Nephron progenitor cell (in vitro differentiated cells): Measurements from ENCODE around the gene PLA2G2D.

Experiments used
- DNase-seq: peaks from one replicate; pipeline ENCODE4 v3.0.0; 2021
- H3K27ac Mint-ChIP-seq: 2 replicates; pipeline ENCODE4 v1.8.0; 2021; ENCODE audit warnings: mild to moderate bottlenecking, moderate library complexity, mixed read lengths
- H3K27me3 Mint-ChIP-seq: 2 replicates; pipeline ENCODE4 v1.8.0; 2021; ENCODE audit warnings: mild to moderate bottlenecking, low read depth, mixed read lengths; ENCODE audit not compliant: poor library complexity
- H3K36me3 Mint-ChIP-seq: 2 replicates; pipeline ENCODE4 v1.8.0; 2021; ENCODE audit warnings: low read depth, mixed read lengths
- H3K4me1 Mint-ChIP-seq: 2 replicates; pipeline ENCODE4 v1.8.0; 2021; ENCODE audit warnings: mixed read lengths
- H3K4me3 Mint-ChIP-seq: 2 replicates; pipeline ENCODE4 v1.8.0; 2021; ENCODE audit warnings: mild to moderate bottlenecking, moderate library complexity, mixed read lengths
- H3K9me3 Mint-ChIP-seq: 2 replicates; pipeline ENCODE4 v1.8.0; 2021; ENCODE audit warnings: mild to moderate bottlenecking, moderate library complexity, mixed read lengths
- CTCF ChIP-seq: fragments of 200-600 bp; sonication (generic); IDR thresholded peaks from 2 replicates; pipeline ENCODE4 v1.5.0; 2021; ENCODE audit warnings: antibody characterized with exemption

PLA2G2D gene

GRCh38 chr1:20074055-20074724, 45.1 kb downstream of the PLA2G2D start:
- Mint-ChIP-seq H3K27me3 (peaks cover 15% of the 10 kb centered on the region), H3K4me3 (no peak overlapping the region), H3K36me3 (no peaks in the 10 kb centered on the region), H3K9me3 (no peaks in the 10 kb centered on the region), H3K4me1 (peaks cover 5% of the 10 kb centered on the region), H3K27ac (no peak overlapping the region)
- DNase-seq: no peak
- TF ChIP-seq CTCF: no peak

GRCh38 chr1:20073256-20073655, 46.1 kb downstream of the PLA2G2D start:
- TF ChIP-seq CTCF: no peak
- Mint-ChIP-seq H3K36me3 (no peaks in the 10 kb centered on the region), H3K27ac (no peak overlapping the region), H3K4me1 (peaks cover 5% of the 10 kb centered on the region), H3K27me3 (peaks cover 15% of the 10 kb centered on the region), H3K4me3 (no peak overlapping the region), H3K9me3 (no peaks in the 10 kb centered on the region)
- DNase-seq: no peak

GRCh38 chr1:20072771-20073170, 46.6 kb downstream of the PLA2G2D start:
- no peak for DNase-seq
- H3K4me3 Mint-ChIP-seq: no peak overlapping the region
- H3K27me3 Mint-ChIP-seq: peaks cover 12% of the 10 kb centered on the region
- H3K27ac Mint-ChIP-seq: peak overlapping the region; percentile 3
- no peak for TF ChIP-seq CTCF
- H3K4me1 Mint-ChIP-seq: peaks cover 5% of the 10 kb centered on the region
- no peaks in the 10 kb centered on the region for H3K9me3 Mint-ChIP-seq
- H3K36me3 Mint-ChIP-seq: no peaks in the 10 kb centered on the region

- Mint-ChIP-seq H3K27me3 (peaks cover 4% of the 10 kb centered on the region), H3K4me3 (no peak overlapping the region), H3K9me3 (no peaks in the 10 kb centered on the region), H3K4me1 (peaks cover 5% of the 10 kb centered on the region), H3K36me3 (no peaks in the 10 kb centered on the region), H3K27ac (no peak overlapping the region)
- no peak for DNase-seq
- no peak for TF ChIP-seq CTCF
These were observed 47.9 kb downstream of the PLA2G2D start for GRCh38 chr1:20071416-20071815.

GRCh38 chr1:20070357-20070756, 49.0 kb downstream of the PLA2G2D start:
- Mint-ChIP-seq H3K4me1 (peaks cover 5% of the 10 kb centered on the region), H3K27ac (no peak overlapping the region), H3K27me3 (peaks cover 4% of the 10 kb centered on the region), H3K36me3 (no peaks in the 10 kb centered on the region), H3K4me3 (no peak overlapping the region), H3K9me3 (no peaks in the 10 kb centered on the region)
- TF ChIP-seq CTCF: no peak
- no peak for DNase-seq

- H3K36me3 Mint-ChIP-seq: no peaks in the 10 kb centered on the region
- H3K27ac Mint-ChIP-seq: no peak within 1 kb of the TSS
- no peak for TF ChIP-seq CTCF
- peaks cover 5% of the 10 kb centered on the region for H3K4me1 Mint-ChIP-seq
- H3K27me3 Mint-ChIP-seq: peaks cover 4% of the 10 kb centered on the region
- no peak within 1 kb of the TSS for H3K4me3 Mint-ChIP-seq
- H3K9me3 Mint-ChIP-seq: no peaks in the 10 kb centered on the region
- DNase-seq: no peak
These were observed 49.5 kb downstream of the PLA2G2D start, which contains the start of gene PLA2G5 for GRCh38 chr1:20069874-20070273. Gene PLA2G5 (plus strand): TSS chr1:20070194. CDS start chr1:20084831, 14,637 bp downstream.
